T-helper 2 cell treated with Interferon-gamma antibody and Interleukin-4, amounts not matched to agents 100 ng/mL and 5 ng/mL, for 36 hours (primary cell): ENCODE results near the gene SH3BP4. TPM values are rescaled to one million over a fixed set of nuclear protein-coding genes. Genes with fewer than 3 reads are reported as not detected.

Source experiments
- intact Hi-C: fragments of 100-400 bp; cut with micrococcal nuclease; formaldehyde crosslinking; loops from one replicate; pipeline ENCODE4 v1.15.1; 2023
- total RNA-seq: library from RNA; stranded (reverse); gene quantifications from 2 replicates; pipeline ENCODE4 v1.2.3, GENCODE V29; 2022

Gene SH3BP4
- total RNA-seq, 1 donor from 2014 or later: not detected

DNA sequence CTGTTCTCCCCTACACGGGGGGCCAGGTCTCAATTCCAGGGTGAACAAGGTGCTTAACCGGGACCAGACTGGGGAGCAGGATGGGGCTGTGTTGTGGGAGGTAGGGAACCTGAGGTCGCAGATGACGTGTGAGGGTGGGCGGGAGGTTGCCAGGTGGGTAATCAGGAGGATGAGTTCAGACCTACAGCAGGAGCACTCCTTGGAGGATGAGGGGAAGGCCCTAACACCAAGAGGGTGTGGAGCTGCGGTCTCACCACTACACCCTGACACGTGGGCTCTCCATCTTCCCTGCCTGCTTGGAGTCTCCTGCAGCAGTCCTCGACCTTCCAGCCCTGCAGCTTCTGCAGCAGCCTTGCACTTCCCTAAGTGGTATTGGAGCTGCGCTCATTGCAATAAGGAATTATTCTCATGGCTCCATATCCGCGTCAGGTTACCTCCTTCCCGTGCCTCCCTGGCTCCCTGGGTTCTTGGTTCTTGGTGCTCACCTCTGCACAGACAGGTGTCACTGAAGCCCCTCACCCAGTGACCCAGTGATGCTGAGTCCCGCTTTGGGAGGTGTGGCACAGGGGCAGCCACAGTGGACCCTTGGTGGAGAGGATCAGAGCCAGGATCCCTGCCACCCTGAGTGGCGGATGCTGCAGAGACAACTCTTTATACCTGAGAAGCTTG lies 15.5 kb downstream of the SH3BP4 start:
- intact Hi-C loops: no loop called here

GRCh38 chr2:234967870-234968208 lies 16.0 kb downstream of the SH3BP4 start:
- intact Hi-C loops: no loop called here

GRCh38 chr2:234968631-234969305 lies 17.0 kb downstream of the SH3BP4 start:
- intact Hi-C loops: no loop called here

- intact Hi-C loops: no loop called here
Observed at GRCh38 chr2:234969306-234970098, 17.7 kb downstream of the SH3BP4 start.

- intact Hi-C loops: no loop called here
Observed at GRCh38 chr2:234970099-234970440, 18.3 kb downstream of the SH3BP4 start.

DNA sequence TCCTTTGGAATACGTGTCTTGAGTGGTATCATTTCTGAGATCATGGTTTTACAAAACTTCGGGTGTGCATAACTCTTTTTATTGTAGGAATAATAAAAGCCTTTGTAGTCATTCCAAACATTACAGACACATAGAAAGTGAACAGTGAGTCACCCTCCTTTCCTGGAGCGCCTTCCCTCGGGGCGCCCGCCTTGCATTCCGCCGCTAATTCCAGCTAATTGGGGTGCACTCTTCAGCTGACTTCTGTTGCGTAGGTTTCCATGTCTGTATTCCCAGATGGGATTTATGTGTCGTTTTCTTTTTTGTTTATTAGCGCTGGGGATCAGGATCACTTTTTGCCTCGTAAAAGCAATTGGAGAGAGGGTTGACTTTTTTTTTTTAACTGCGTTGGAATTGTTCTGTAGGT lies 18.7 kb downstream of the SH3BP4 start:
- intact Hi-C loops: no loop called here

GRCh38 chr2:234971496-234971895 lies 19.7 kb downstream of the SH3BP4 start:
- intact Hi-C loops: no loop called here

DNA sequence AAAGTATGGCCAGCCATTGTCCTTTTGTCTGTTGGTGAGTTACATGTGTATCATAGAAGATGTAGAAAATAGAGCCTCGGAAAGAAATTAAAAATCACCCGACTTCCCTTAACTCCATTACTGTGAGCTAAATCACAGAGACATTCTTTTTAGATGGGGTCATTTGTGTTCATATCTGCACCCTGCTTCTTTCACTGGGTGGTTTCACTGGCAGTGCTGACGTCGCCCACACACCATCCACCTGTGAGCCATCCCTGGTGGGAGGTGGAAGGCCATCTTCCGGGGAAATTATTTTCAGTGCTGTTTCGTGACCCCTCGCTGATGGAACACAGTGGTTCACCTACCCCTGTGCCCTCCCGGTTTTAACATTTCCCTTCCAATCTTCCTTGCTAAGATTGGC lies 21.2 kb downstream of the SH3BP4 start:
- intact Hi-C loops: no loop called here

DNA sequence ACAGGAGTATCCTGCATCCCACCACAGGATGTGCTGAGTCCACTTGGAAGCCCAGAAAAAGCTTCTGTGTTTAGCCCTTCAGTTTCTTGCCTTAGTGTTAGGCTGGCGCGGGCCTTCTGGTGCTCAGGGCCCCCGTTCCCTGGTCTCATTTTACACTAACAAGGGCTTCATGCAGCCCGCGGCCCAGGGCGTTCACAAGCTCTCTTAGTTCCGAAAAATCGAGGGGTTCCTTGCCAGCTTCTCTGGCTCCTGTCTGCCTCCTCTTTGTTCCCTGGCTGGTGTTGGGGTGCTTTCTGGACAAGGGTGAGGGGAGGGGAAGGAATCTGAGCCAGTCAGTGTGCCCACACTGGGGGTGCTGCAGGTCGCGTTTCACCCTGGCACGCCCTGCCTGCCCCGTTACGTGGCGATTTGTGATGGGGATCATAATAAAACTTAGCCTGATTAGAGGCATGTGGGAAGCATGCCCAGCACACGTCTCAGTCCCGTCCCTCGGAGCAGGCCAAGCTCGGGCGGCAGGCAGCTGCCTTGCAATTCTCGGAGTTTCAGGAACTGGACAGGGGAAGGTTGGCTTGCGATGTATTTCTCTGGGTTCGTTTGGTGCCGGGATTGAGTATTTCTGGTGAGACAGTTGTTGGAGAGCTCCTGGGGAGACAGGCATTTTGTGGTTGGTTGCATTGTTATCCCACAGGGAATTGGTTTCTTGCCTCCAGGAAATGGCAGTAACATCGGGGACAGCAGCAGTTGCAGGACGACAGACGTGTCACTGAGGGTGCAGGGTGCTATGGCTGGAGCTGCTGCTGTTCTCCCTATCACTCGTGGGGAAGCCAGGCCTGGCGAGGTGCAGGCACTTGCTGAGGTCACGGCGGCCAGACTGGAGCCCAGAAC lies 22.9 kb downstream of the SH3BP4 start:
- intact Hi-C loops: no loop called here

DNA sequence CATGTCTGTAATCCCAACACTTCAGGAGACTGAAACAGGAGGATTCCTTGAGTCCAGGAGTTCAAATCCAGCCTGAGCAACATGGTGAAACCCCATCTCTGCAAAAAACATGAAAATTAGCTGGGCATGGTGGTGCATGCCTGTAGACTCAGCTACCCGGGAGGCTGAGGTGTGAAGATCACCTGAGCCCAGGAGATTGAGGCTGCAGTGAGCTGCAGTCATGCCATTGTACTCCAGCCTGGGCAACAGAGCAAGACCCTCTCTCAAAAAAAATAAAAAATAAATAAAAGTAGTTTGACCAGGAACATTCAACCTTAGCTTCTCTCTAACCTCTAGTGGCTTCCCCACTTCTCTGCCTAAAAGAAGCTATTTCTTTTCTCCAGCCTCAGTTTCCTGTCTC lies 23.8 kb downstream of the SH3BP4 start:
- intact Hi-C loops: no loop called here

DNA sequence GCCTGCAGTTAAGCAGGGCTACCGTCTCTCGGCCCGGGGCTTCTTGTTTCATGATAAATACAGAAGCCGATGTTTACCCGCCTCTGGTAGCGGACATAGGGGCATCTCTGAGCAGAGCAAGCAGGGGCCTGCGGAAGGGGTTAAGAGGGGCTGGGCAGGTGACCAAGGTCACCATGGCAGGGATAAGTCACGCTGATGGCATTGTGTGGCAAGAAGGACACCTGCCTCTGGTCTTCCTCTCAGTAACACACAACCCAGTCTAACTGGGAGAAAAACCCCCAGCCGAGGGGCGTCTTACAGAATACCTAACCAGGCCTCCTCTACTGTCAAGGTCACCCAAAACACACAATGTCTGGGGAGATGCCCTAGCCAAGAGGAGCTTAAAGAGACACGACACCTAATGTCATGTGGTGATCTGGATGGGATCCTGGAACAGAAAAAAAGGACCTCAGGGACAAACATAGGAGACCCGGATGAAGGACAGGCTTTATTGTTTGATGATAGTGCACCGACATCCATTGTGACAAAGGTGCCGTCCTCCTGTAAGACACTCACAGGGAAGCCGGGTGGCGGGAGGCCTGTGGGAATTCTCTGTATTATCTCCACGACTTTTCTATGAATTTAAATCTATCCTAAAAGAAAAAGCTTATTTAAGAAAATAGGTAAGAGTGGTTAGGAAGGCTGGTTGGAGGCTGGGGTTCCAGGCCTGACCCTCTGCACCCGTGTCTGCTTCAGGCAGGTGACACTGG lies 24.8 kb downstream of the SH3BP4 start:
- intact Hi-C loops: no loop called here

- intact Hi-C loops: no loop called here
Observed at GRCh38 chr2:234977228-234977679, 25.4 kb downstream of the SH3BP4 start.

DNA sequence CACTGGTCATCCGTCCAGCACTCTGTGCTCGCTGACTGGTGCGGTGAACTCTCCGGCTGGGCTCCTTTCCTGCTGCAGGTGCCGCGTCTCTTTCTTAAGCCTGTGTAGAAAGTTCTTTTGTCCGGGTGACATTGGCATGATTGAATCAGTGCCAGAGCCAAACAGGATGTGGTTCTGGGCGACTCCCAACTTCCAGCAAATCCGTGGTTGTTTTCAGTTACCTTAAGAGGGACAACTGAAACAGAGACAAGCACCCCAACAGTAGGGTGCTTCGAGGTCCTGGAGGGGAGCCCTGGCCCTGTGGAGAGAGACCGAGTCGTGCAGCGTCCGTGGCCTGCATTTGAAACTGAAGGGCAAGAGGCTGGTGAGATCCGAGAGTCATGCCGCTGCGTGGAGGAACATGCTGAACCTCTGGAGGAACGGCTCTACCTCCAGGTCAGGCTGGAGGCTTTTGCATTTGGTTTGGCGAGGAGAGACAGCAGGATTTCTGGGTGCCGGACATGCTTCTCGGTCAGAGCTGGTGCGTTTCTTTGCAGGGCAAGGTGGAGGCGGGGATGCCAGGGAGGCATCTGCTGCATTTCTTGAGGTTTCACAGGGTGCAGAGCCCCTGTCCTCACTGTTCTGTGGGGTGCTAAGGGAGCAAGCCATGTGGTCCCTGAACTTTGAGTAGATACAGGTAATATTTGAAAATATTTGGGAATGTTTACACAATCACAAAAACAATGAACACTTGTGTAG lies 26.8 kb downstream of the SH3BP4 start:
- intact Hi-C loops: no loop called here

GRCh38 chr2:234979204-234980167 lies 27.7 kb downstream of the SH3BP4 start:
- intact Hi-C loops: no loop called here

GRCh38 chr2:234980451-234981187 lies 28.8 kb downstream of the SH3BP4 start:
- intact Hi-C loops: no loop called here

DNA sequence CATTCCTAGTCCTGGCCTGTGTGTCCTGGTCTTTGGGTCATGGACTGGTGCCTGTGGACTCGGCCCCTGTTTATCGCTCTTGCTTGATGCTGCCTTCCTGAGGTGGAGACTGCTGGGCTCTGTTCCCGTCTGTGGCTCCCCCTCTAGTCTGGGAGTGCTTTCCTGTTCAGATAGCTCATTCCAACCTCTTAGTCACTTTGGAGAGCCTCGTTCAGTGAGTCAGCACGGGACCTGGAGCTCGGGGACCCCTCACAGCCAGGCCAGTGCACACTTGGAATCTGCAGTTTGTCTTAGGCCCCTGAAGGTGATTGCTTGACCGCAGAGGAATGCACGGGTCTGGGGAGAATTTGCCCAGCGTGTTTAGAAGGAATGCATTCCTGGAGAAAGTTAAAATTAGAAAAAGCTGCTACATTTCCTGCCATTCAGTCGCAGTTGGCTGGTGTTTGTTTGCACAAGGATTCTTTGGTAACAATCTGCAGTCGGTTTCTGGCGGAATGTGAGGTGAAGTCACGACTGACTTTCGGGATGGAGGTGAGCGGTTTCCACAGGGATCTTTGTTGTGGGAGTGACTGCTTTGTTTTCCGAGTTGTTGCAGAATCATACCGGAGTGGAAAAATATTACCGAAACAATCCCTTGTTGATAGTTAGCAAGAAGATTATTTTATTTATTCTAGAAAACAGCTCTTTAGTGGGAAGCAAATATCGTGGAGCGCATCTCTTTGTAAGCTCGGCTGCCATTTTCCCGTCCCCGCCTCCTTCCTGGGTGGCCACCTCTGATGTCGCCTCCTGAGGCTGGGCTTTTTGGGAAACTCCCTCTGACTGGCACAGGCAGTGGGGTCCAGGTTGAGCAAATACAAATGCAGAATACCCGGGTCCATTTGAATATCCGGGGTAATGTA lies 29.6 kb downstream of the SH3BP4 start:
- intact Hi-C loops: no loop called here
